PC-9 (cell line): ENCODE results near the gene RTEL1.

Source experiments
- CTCF ChIP-seq: fragments of 200-600 bp; sonication (generic); conservative IDR thresholded peaks from 2 replicates; pipeline ENCODE4 v1.6.1; 2017; ENCODE audit warnings: mixed run types, antibody characterized with exemption, mild to moderate bottlenecking, moderate library complexity
- EZH2 ChIP-seq: fragments of 200-600 bp; sonication (generic); IDR thresholded peaks from 2 replicates; pipeline ENCODE4 v1.8.0; 2017; ENCODE audit warnings: antibody characterized with exemption, low read depth

DNA sequence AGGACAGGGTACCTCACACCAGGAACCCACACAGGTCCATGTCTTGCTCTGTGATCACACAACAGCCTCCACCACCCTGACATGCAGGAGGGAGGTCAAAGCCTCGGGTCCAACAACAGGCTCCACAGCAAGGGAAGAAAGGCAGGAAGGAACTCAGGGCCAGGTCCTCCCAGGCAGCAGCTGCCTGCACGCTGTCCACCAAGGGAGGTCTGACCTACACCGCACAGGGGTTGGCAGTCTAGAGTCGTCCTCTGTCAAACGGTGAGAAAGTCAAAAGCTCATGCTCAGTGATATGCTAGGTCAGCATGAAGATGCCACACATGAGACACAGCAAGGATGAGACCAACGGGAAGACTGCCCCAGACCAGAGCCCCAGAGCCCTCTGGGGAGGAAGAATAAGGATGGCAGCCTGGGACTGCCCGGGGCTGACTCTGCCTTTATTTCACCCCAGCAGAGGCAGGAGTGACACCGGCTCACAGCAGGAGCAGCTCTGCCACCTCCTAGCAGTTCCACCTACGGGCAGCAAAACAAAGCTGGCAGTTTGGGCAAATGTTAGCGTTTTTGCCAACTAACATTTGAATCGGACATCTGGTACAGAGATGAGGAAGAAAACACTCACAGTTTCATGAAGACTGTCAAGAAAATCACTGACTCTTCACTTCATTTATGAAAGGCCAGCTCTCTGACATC, 39.7 kb upstream of the RTEL1 start:
- TF ChIP-seq CTCF (no peak), EZH2 (no peak)
